Cardiac fibroblast (primary cell): ENCODE data around the gene CAPN15.

Experiments used
- DNase-seq, 2 donors: peaks; one replicate each; pipeline versions ENCODE4 v3.0.0 to v3.0.0-alpha.2; 2010; ENCODE audit warnings: low read depth in 2 of 2
- H3K4me3 ChIP-seq, 2 donors: replicated peaks in 1 of 2; 1 replicate in 1 of 2; 2 replicates in 1 of 2; pipeline ENCODE4 v1.5.1; 2011; ENCODE audit warnings: low read depth in 2 of 2, low read length in 2 of 2, mild to moderate bottlenecking in 2 of 2, moderate library complexity in 1 of 2
- CTCF ChIP-seq: IDR thresholded peaks from one replicate; pipeline ENCODE4 v1.5.1; 2011; ENCODE audit warnings: low read depth, mild to moderate bottlenecking, low read length, inconsistent platforms

Gene CAPN15

GRCh38 chr16:566475-567372, 39.2 kb downstream of the CAPN15 start, which contains the start of gene NHLRC4:
Gene NHLRC4, plus strand, starts transcription at chr16:567005. Its CDS starts 1,043 bp downstream, at chr16:568048.
- peak; percentile 74 to 84 for DNase-seq
- peak within 1 kb of the TSS; percentile 13 to 41 for H3K4me3 ChIP-seq
- TF ChIP-seq CTCF, result no peak

- TF ChIP-seq CTCF, result no peak
- DNase-seq, result no peak
- no peak overlapping the region for H3K4me3 ChIP-seq
These were observed 40.1 kb downstream of the CAPN15 start for GRCh38 chr16:567373-568256.

- peak overlapping the region in 1 of 2 donors; percentile 77 for H3K4me3 ChIP-seq
- no peak for TF ChIP-seq CTCF
- DNase-seq, result no peak
These were observed 41.1 kb downstream of the CAPN15 start for GRCh38 chr16:568401-569258.

- H3K4me3 ChIP-seq, result peak within 1 kb of the TSS; percentile 60 to 77
- DNase-seq, result peak; percentile 55 to 67
- no peak for TF ChIP-seq CTCF
These were observed 42.1 kb downstream of the CAPN15 start, which contains the start of gene PIGQ for GRCh38 chr16:569445-570254. Gene PIGQ, plus strand, starts transcription at chr16:569968. Its CDS starts 4,107 bp downstream, at chr16:574075.

- no peak for TF ChIP-seq CTCF
- DNase-seq, result no peak
- no peak overlapping the region for H3K4me3 ChIP-seq
These were observed 45.5 kb downstream of the CAPN15 start for GRCh38 chr16:572865-573650.
